RWPE2 (cell line): ENCODE results near the gene TRHDE.

Experiments used
- ATAC-seq: fragments of 200-7000 bp; cut with Tn5 transposase; 3 replicates; pipeline ENCODE4 v1.9.1; 2021; ENCODE audit warnings: low read depth
- DNase-seq: peaks from one replicate; pipeline ENCODE4 v3.0.0-alpha.2; 2020; ENCODE audit warnings: low spot score
- H3K27ac ChIP-seq: fragments of 450-650 bp; 2 replicates; pipeline ENCODE4 v1.5.1; 2017; ENCODE audit warnings: mild to moderate bottlenecking; ENCODE audit not compliant: poor library complexity, severe bottlenecking
- H3K27me3 ChIP-seq: fragments of 250-450 bp; sonication (Bioruptor Pico); 2 replicates; pipeline ENCODE4 v1.5.1; 2021; ENCODE audit warnings: mild to moderate bottlenecking, moderate library complexity; ENCODE audit not compliant: insufficient read depth, poor library complexity, severe bottlenecking
- H3K36me3 ChIP-seq: fragments of 250-450 bp; sonication (Bioruptor Pico); 2 replicates; pipeline ENCODE4 v1.5.1; 2020; ENCODE audit warnings: low read depth, mild to moderate bottlenecking, moderate library complexity
- H3K4me1 ChIP-seq: fragments of 250-450 bp; sonication (Bioruptor Pico); 2 replicates; pipeline ENCODE4 v1.5.1; 2021; ENCODE audit warnings: mild to moderate bottlenecking, moderate library complexity; ENCODE audit not compliant: insufficient read depth, poor library complexity, severe bottlenecking
- H3K4me3 ChIP-seq: fragments of 250-450 bp; sonication (Bioruptor Pico); 2 replicates; pipeline ENCODE4 v1.5.1; 2021; ENCODE audit warnings: mild to moderate bottlenecking, moderate library complexity; ENCODE audit not compliant: severe bottlenecking
- H3K9me3 ChIP-seq: fragments of 250-450 bp; sonication (Bioruptor Pico); 2 replicates; pipeline ENCODE4 v1.5.1; 2021; ENCODE audit warnings: mild to moderate bottlenecking, moderate library complexity; ENCODE audit not compliant: severe bottlenecking
- CTCF ChIP-seq: fragments of 450-650 bp; IDR thresholded peaks from one replicate; pipeline ENCODE4 v1.5.1; 2017; ENCODE audit warnings: mild to moderate bottlenecking, moderate library complexity; ENCODE audit not compliant: poor library complexity, severe bottlenecking

TRHDE gene

GRCh38 chr12:72368719-72369422, 96.7 kb downstream of the TRHDE start:
- Histone ChIP-seq H3K9me3 (no peaks in the 10 kb centered on the region), H3K4me1 (no peaks in the 10 kb centered on the region), H3K36me3 (no peaks in the 10 kb centered on the region), H3K27me3 (no peaks in the 10 kb centered on the region), H3K4me3 (no peak overlapping the region), H3K27ac (no peak overlapping the region)
- TF ChIP-seq CTCF, result no peak
- no peak for ATAC-seq
- DNase-seq, result no peak

GRCh38 chr12:72369423-72369959, 97.3 kb downstream of the TRHDE start:
- Histone ChIP-seq H3K27me3 (no peaks in the 10 kb centered on the region), H3K9me3 (no peaks in the 10 kb centered on the region), H3K36me3 (no peaks in the 10 kb centered on the region), H3K4me1 (no peaks in the 10 kb centered on the region), H3K4me3 (no peak overlapping the region), H3K27ac (no peak overlapping the region)
- no peak for TF ChIP-seq CTCF
- no peak for DNase-seq
- no peak for ATAC-seq

GRCh38 chr12:72380441-72380840, 108.3 kb downstream of the TRHDE start:
- TF ChIP-seq CTCF, result no peak
- no peaks in the 10 kb centered on the region for H3K9me3 ChIP-seq

GRCh38 chr12:72388322-72388721, 116.2 kb downstream of the TRHDE start:
- Histone ChIP-seq H3K4me1 (no peaks in the 10 kb centered on the region), H3K27ac (no peak overlapping the region), H3K36me3 (no peaks in the 10 kb centered on the region), H3K4me3 (no peak overlapping the region), H3K9me3 (no peaks in the 10 kb centered on the region), H3K27me3 (no peaks in the 10 kb centered on the region)
- ATAC-seq (no peak), DNase-seq (no peak)
- TF ChIP-seq CTCF, result no peak

More at GRCh38 chr12:72380441-72380840, 108.3 kb downstream of the TRHDE start:
- Histone ChIP-seq H3K27ac (no peak overlapping the region), H3K4me3 (no peak overlapping the region), H3K27me3 (peaks cover 3% of the 10 kb centered on the region), H3K36me3 (no peaks in the 10 kb centered on the region), H3K4me1 (no peaks in the 10 kb centered on the region)
- no peak for ATAC-seq
- DNase-seq, result no peak

GRCh38 chr12:72390146-72390545, 118.0 kb downstream of the TRHDE start:
- Histone ChIP-seq H3K27ac (no peak overlapping the region), H3K4me3 (no peak overlapping the region), H3K4me1 (no peaks in the 10 kb centered on the region), H3K27me3 (no peaks in the 10 kb centered on the region), H3K9me3 (no peaks in the 10 kb centered on the region), H3K36me3 (no peaks in the 10 kb centered on the region)
- TF ChIP-seq CTCF, result no peak
- no peak for DNase-seq
- ATAC-seq, result no peak
